Smooth muscle cell (in vitro differentiated cells): ENCODE data around the gene OGG1. TPM values are rescaled to one million over a fixed set of nuclear protein-coding genes. Genes with fewer than 3 reads are reported as not detected.
A peak's percentile ranks its signal among the peaks of the same experiment; 100 is the strongest.

Experiments used
- DNase-seq: peaks from one replicate; lab custom pipeline; 2025; ENCODE audit not compliant: unreplicated experiment; lab: John Stamatoyannopoulos, UW
- H2AFZ ChIP-seq: fragments of 200-600 bp; sonication (generic); 2 replicates; pipeline ENCODE4 v1.6.0; 2016; ENCODE audit warnings: antibody characterized with exemption, low read depth, mild to moderate bottlenecking
- H3F3A ChIP-seq: fragments of 200-600 bp; sonication (generic); 2 replicates; pipeline ENCODE4 v1.6.0; 2017; ENCODE audit warnings: antibody characterized with exemption, low read depth
- H3K27ac ChIP-seq: fragments of 200-600 bp; sonication (generic); 2 replicates; pipeline ENCODE4 v1.5.1; 2016; ENCODE audit warnings: low read depth, mild to moderate bottlenecking
- H3K27me3 ChIP-seq: fragments of 200-600 bp; sonication (generic); 2 replicates; pipeline ENCODE4 v1.6.1; 2016; ENCODE audit warnings: low read depth, mild to moderate bottlenecking
- H3K36me3 ChIP-seq: fragments of 200-600 bp; sonication (generic); 2 replicates; pipeline ENCODE4 v1.5.1; 2016; ENCODE audit warnings: low read depth
- H3K4me1 ChIP-seq: fragments of 200-600 bp; sonication (generic); 2 replicates; pipeline ENCODE4 v1.5.1; 2016; ENCODE audit warnings: low read depth
- H3K4me2 ChIP-seq: fragments of 200-600 bp; sonication (generic); 2 replicates; pipeline ENCODE4 v1.6.0; 2016; ENCODE audit warnings: mild to moderate bottlenecking
- H3K4me3 ChIP-seq: fragments of 200-600 bp; sonication (generic); 2 replicates; pipeline ENCODE4 v1.5.1; 2016; ENCODE audit warnings: mild to moderate bottlenecking
- H3K79me2 ChIP-seq: fragments of 200-600 bp; sonication (generic); 2 replicates; pipeline ENCODE4 v1.6.0; 2016; ENCODE audit warnings: low read depth, mild to moderate bottlenecking
- H3K9ac ChIP-seq: fragments of 200-600 bp; sonication (generic); 2 replicates; pipeline ENCODE4 v1.6.0; 2016; ENCODE audit warnings: low read depth
- H3K9me3 ChIP-seq: fragments of 200-600 bp; sonication (generic); replicated peaks from 2 replicates; pipeline ENCODE4 v1.5.1; 2016; ENCODE audit warnings: low read depth
- H4K20me1 ChIP-seq: fragments of 200-600 bp; sonication (generic); 2 replicates; pipeline ENCODE4 v1.6.0; 2016; ENCODE audit warnings: low read depth
- WGBS: methylation state at CpG from one replicate; pipeline ENCODE4 v1.1.7; 2016; ENCODE audit warnings: low lambda C conversion rate; 5-methylcytosine and 5-hydroxymethylcytosine counted together
- polyA plus RNA-seq: library from polyadenylated mRNA; unstranded; fragments of >200 nt; fragmentation: Nextera tagmentation; extraction: Ambion mirVana; gene quantifications from 2 replicates; pipeline ENCODE4 v1.2.1, GENCODE V29; 2016
- total RNA-seq: library from RNA; depleted of rRNA; stranded (reverse); fragments of >200 nt; gene quantifications from 2 replicates; pipeline ENCODE4 v1.2.3, GENCODE V29; 2014
- TF ChIP-seq, protein P1 (sequence below): fragments of 200-600 bp; sonication (generic); IDR thresholded peaks from 2 replicates; pipeline ENCODE4 v1.5.1; 2017; ENCODE audit warnings: borderline replicate concordance, mild to moderate bottlenecking, antibody characterized with exemption; ENCODE audit not compliant: insufficient read depth, poor library complexity, severe bottlenecking

OGG1 gene
- total and polyA plus RNA-seq, 2 experiments from 2014 or later: 13.4 to 24.6 TPM

DNA sequence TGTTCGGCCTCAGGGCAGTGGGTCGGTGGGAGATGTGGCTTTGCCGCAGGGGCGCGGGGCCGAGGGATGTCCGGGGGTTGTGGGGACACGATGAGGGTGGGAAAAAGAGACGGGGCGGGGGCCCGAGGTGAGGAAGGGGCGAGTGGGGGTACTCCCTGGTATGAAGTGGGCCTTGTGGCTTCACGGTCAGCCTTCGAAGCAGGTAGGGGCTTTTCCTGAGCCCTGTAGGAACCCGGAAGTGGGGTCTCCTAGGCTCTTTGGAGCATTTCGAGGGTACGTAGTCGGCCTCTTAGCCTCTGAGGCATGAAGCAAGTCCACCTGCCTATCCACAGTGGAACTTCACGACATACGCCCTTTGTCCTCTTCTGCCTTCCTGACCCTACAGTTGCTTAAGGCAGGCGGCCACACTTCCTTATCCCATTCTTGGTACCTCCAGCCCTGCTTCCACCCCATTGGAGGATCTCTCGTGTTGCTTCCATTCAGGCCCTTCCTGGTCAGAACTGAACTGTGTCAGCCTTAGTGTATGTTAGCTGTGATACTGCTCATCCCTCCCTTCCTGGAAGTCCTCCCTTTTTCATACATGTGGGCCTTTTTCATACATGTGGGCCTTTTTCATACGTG is 43.5 kb downstream of the OGG1 start:
- H3K4me3 ChIP-seq: peak overlapping the region; percentile 86
- 2% methylated on average over 20 of the region's 23 CpGs for WGBS
- H3F3A ChIP-seq: peaks cover 7% of the 10 kb centered on the region
- no peak for DNase-seq
- H2AFZ ChIP-seq: no peak overlapping the region
- H4K20me1 ChIP-seq: peaks cover 33% of the 10 kb centered on the region
- peaks cover 10% of the 10 kb centered on the region for H3K4me1 ChIP-seq
- peak overlapping the region; percentile 95 for H3K4me2 ChIP-seq
- H3K9ac ChIP-seq: peak overlapping the region; percentile 97
- no peaks in the 10 kb centered on the region for H3K9me3 ChIP-seq
- TF ChIP-seq, protein P1, sequence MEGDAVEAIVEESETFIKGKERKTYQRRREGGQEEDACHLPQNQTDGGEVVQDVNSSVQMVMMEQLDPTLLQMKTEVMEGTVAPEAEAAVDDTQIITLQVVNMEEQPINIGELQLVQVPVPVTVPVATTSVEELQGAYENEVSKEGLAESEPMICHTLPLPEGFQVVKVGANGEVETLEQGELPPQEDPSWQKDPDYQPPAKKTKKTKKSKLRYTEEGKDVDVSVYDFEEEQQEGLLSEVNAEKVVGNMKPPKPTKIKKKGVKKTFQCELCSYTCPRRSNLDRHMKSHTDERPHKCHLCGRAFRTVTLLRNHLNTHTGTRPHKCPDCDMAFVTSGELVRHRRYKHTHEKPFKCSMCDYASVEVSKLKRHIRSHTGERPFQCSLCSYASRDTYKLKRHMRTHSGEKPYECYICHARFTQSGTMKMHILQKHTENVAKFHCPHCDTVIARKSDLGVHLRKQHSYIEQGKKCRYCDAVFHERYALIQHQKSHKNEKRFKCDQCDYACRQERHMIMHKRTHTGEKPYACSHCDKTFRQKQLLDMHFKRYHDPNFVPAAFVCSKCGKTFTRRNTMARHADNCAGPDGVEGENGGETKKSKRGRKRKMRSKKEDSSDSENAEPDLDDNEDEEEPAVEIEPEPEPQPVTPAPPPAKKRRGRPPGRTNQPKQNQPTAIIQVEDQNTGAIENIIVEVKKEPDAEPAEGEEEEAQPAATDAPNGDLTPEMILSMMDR: no peak
- peaks cover 12% of the 10 kb centered on the region for H3K36me3 ChIP-seq
- peak overlapping the region; percentile 96 for H3K27ac ChIP-seq
- H3K79me2 ChIP-seq: peaks cover 60% of the 10 kb centered on the region
- no peaks in the 10 kb centered on the region for H3K27me3 ChIP-seq

DNA sequence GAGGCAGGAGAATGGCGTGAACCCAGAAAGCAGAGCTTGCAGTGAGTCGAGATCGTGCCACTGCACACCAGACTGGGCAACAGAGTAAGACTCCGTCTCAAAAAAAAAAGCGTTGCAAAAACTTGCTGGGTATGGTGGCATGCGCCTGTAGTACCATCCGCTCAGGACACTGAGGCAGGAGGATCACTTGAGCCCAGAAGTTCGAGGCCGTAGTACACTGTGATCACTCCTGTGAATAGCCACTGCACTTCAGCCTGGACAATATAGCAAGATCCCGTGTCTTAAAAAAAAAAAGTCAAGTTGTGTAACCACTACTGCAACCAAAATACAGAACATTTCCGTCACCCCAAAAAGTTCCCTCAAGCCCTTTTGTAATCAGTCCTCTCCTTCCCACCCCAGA is 44.6 kb downstream of the OGG1 start:
- Histone ChIP-seq H3K4me2 (peak overlapping the region; percentile 95), H3K4me3 (peak overlapping the region; percentile 86)
- over 99% methylated on average over 11 of the region's 11 CpGs for WGBS

DNA sequence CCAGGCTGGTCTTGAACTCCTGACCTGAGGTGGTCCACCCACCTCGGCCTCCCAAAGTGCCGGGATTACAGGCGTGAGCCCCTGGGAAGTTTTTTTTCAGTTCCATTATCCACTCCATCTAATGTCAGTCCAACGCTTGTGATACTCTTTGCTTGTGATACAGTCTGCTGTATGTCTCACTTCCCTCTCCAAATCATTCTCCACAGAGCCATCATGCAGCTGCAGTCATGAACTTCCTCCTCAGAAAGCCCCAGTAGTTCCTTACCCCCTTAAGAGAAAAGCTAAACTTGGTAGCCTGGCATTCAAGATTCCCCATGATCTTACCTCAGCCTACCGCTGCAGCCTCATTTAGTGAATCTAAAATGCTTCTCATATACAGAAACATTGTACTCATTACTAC is 45.5 kb downstream of the OGG1 start:
- no peak overlapping the region for H3K4me2 ChIP-seq
- H2AFZ ChIP-seq: no peak overlapping the region
- H4K20me1 ChIP-seq: peaks cover 52% of the 10 kb centered on the region
- no peaks in the 10 kb centered on the region for H3K9me3 ChIP-seq
- H3K79me2 ChIP-seq: peaks cover 73% of the 10 kb centered on the region
- TF ChIP-seq, protein P1: no peak
- H3F3A ChIP-seq: peaks cover 5% of the 10 kb centered on the region
- H3K9ac ChIP-seq: no peak overlapping the region
- no peak overlapping the region for H3K4me3 ChIP-seq
- peaks cover 10% of the 10 kb centered on the region for H3K4me1 ChIP-seq
- no peak for DNase-seq
- peaks cover 20% of the 10 kb centered on the region for H3K36me3 ChIP-seq
- no peaks in the 10 kb centered on the region for H3K27me3 ChIP-seq
- 96% methylated on average over 5 of the region's 5 CpGs for WGBS
- H3K27ac ChIP-seq: no peak overlapping the region

More for the DNA sequence above, 44.6 kb downstream of the OGG1 start:
- Histone ChIP-seq H3K9ac (no peak overlapping the region), H3K4me1 (peaks cover 10% of the 10 kb centered on the region), H3F3A (peaks cover 7% of the 10 kb centered on the region), H3K79me2 (peaks cover 71% of the 10 kb centered on the region), H3K9me3 (no peaks in the 10 kb centered on the region), H4K20me1 (peaks cover 45% of the 10 kb centered on the region), H3K27ac (peak overlapping the region; percentile 96), H3K36me3 (peaks cover 20% of the 10 kb centered on the region), H3K27me3 (no peaks in the 10 kb centered on the region), H2AFZ (no peak overlapping the region)
- DNase-seq: no peak
- TF ChIP-seq, protein P1: no peak
